HL-60 (cell line): ENCODE measurements around the gene UTF1.

ENCODE experiments used
- DNase-seq, 2 experiments: peaks; one replicate each; pipeline ENCODE4 v3.0.0-alpha.2; 2010 to 2020; ENCODE audit warnings: low read depth in 1 of 2, low spot score in 1 of 2
- H3K27ac ChIP-seq: fragments of 250-450 bp; sonication (Bioruptor Pico); replicated peaks from 2 replicates; pipeline ENCODE4 v1.5.1; 2020; ENCODE audit warnings: mild to moderate bottlenecking, moderate library complexity
- H3K27me3 ChIP-seq: fragments of 250-450 bp; sonication (Bioruptor Pico); 2 replicates; pipeline ENCODE4 v1.5.1; 2021; ENCODE audit warnings: mild to moderate bottlenecking, moderate library complexity; ENCODE audit not compliant: insufficient read depth, poor library complexity, severe bottlenecking
- H3K4me3 ChIP-seq: replicated peaks from 2 replicates; pipeline ENCODE4 v1.5.1; 2011; ENCODE audit warnings: mild to moderate bottlenecking, control low read depth, low read length; ENCODE audit not compliant: insufficient read depth
- CTCF ChIP-seq: IDR thresholded peaks from one replicate; pipeline ENCODE4 v1.5.1; 2011; ENCODE audit warnings: low read length, control low read depth, inconsistent platforms; ENCODE audit not compliant: insufficient read depth
- GABPA ChIP-seq: IDR thresholded peaks from 2 replicates; pipeline ENCODE4 v1.6.1; 2012; ENCODE audit warnings: low read depth
- POLR2AphosphoS5 ChIP-seq: IDR thresholded peaks from 2 replicates; pipeline ENCODE4 v1.6.1; 2012; ENCODE audit warnings: low read depth
- REST ChIP-seq: IDR thresholded peaks from 2 replicates; pipeline ENCODE4 v1.6.1; 2012; ENCODE audit warnings: low read depth; ENCODE audit not compliant: insufficient replicate concordance
- SPI1 ChIP-seq: IDR thresholded peaks from 2 replicates; pipeline ENCODE4 v1.6.1; 2012; ENCODE audit warnings: low read depth, mild to moderate bottlenecking, borderline replicate concordance

Gene UTF1

GRCh38 chr10:133273534-133274143, 43.6 kb downstream of the UTF1 start:
- Histone ChIP-seq H3K4me3 (no peak overlapping the region), H3K27ac (no peak overlapping the region), H3K27me3 (no peaks in the 10 kb centered on the region)
- DNase-seq, result no peak
- TF ChIP-seq SPI1, result no peak
- TF ChIP-seq GABPA, result no peak
- no peak for TF ChIP-seq CTCF
- no peak for TF ChIP-seq POLR2AphosphoS5
- no peak for TF ChIP-seq REST

GRCh38 chr10:133274751-133275683, 45.0 kb downstream of the UTF1 start:
- TF ChIP-seq SPI1 (no peak), POLR2AphosphoS5 (peak; percentile 51; the same call in 1 of the 2 replicates), GABPA (0 out of 2 replicates have a peak, but pooled peaks have one; percentile 43)
- Histone ChIP-seq H3K27ac (peak overlapping the region; percentile 92), H3K4me3 (peak overlapping the region; percentile 19), H3K27me3 (no peaks in the 10 kb centered on the region)
- peak; percentile 89 to 90 for DNase-seq

- H3K27me3 ChIP-seq, result no peaks in the 10 kb centered on the region
- TF ChIP-seq POLR2AphosphoS5 (no peak), SPI1 (no peak), REST (no peak), CTCF (no peak), GABPA (no peak)
- H3K4me3 ChIP-seq, result peak overlapping the region; percentile 19
- peak overlapping the region; percentile 92 for H3K27ac ChIP-seq
- peak in 1 of 2 experiments; percentile 42 for DNase-seq
Observed at GRCh38 chr10:133275684-133276092, 45.7 kb downstream of the UTF1 start.

GRCh38 chr10:133276100-133276434, 46.0 kb downstream of the UTF1 start:
- TF ChIP-seq REST (no peak), GABPA (no peak), CTCF (no peak), POLR2AphosphoS5 (no peak), SPI1 (no peak)
- H3K27ac ChIP-seq, result peak overlapping the region; percentile 92
- DNase-seq, result no peak
- no peaks in the 10 kb centered on the region for H3K27me3 ChIP-seq
- H3K4me3 ChIP-seq, result no peak overlapping the region
